HG03469 (cell line): ENCODE data around the gene CELA1.
"Not testable (repeated sequence)": the region's sequence is repeated elsewhere in the genome, so short reads cannot be mapped to it uniquely, and the experiment has no call there.

Experiments used
- ATAC-seq: cut with Tn5 transposase; IDR thresholded peaks from one replicate; pipeline ENCODE4 v1.9.1; 2021; ENCODE audit warnings: mild to moderate bottlenecking, moderate library complexity, moderate number of reproducible peaks; ENCODE audit not compliant: unreplicated experiment

CELA1 gene

DNA sequence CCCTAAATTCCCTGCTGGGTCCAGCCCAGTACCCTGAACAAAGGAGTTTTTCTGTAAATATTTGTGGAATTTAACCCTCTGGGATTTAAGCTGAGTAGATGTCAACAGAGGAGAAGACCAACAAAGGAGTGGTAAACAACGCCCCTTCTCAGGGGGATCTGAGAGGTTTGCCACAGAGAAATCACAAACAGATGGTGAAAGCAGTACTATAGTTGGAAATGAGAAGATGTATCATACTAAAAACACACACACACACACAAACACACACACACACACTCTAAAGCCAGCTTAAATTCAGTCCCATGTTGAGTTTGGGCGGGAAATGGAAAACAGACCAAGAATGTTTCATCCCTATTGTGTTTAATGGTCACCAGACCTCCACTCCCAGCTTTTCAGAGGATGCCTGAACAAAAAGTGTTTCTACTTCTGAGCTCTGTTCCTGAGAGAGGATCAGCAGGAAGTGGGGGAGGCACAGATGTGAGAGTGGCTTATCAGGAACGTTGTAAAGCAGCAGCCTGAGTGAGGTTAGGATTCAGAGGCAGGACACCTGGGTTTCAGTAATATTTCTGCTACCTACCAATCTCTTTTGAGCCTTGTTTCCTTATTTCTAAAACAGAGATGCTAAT is 25.7 kb downstream of the CELA1 start:
- ATAC-seq: no peak

DNA sequence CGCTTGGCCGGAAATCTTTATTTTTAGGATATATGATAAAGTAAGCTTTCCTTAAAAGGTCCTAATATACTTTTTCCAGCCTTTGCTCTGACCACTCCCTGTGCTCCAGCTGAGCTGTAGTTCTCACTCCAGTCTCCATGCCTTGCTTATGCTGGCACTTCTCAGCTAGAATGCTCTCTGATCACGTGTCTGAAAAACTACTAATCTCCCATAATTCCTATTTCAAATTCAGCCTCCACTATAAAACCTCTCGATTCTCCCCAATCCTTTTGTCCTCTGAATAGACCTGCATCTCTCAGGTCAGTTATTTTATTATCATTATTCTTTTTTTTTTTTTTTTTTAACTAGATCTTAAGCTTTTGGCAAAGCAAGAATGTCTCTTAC is 26.2 kb downstream of the CELA1 start:
- no peak for ATAC-seq

DNA sequence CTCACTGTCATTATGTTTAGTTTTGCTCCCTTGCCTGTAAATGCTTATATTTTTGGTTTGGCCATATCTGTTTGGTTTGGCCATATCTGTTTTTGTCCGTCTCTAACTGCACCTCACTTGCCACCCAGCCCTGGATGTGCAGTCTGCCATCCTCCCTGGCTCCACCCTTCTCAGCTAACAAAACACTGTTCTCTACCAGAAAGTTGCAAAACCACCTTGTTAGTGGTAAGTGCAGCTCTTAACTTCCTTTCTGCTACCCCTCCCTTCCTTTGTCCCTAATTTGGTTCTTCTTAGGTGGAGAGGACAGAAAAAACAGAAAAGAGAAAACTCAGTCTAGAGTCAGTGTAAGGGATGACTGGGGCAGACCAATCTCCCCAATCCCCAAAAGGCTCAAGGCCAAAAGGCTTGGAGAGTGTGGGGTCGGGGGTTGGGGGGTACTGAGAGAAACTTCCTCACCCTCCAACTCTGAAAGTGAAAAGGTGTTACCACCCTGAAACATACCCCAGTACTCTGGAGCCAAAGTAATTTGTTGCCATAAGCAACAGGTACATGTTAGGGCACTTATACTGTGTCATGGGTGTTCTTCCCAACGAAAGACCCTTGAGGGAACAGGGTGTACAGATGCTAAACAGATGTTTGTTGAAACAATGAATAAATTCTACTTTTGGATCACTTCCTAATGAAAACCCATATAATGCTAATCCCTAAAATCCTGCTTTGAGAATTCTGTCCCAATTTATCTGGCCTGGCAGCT is 27.5 kb downstream of the CELA1 start:
- ATAC-seq: no peak

DNA sequence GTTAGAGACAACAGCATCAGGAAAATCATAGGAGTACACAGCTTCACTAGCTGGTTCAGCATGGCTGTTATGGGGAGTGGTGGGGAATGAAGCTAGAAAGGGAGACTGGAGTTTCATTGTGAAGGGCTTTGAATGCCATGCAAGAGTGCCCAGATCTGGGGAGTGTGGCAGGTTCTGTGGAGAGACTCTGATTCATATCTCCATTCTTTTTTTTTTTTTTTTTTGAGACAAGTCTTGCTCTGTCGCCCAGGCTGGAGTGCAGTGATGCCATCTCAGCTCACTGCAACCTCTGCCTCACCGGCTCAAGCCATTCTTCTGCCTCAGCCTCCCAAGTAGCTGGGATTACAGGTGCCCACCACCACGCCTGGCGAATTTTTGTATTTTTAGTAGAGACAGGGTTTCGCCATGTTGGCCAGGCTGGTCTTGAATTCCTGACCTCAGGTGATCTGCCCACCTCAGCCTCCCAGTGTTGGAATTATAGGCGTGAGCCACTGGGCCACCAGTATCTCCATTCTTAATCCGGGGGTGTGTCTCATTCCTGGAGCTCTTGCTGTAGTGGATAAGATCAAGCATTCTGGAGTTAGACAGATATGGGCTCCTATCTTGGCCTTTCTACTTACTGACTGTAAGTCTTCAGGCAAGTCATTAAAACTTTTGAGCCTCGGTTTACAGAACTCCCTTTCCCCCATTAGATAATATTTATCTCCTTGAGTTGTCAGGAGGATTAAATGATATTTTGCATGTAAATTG is 28.2 kb downstream of the CELA1 start:
- ATAC-seq: not testable (repeated sequence)

DNA sequence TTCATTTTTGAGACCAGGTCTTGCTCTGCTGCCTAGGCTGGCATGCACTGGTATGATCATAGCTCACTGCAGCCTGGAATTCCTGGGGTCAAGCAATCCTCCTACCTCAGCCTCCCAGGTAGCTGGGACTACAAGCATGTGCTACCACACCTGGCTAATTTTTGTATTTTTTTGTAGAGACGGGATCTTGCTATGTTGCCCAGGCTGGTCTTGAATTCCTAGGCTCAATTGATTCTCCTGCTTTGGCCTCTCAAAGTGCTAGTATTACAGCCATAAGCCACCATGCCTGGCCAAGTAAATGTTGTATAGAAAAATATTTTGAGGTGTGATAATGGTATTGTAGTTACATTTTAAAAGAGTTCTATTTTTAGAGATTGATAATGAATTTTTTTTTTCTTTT is 35.1 kb downstream of the CELA1 start:
- ATAC-seq: no peak

DNA sequence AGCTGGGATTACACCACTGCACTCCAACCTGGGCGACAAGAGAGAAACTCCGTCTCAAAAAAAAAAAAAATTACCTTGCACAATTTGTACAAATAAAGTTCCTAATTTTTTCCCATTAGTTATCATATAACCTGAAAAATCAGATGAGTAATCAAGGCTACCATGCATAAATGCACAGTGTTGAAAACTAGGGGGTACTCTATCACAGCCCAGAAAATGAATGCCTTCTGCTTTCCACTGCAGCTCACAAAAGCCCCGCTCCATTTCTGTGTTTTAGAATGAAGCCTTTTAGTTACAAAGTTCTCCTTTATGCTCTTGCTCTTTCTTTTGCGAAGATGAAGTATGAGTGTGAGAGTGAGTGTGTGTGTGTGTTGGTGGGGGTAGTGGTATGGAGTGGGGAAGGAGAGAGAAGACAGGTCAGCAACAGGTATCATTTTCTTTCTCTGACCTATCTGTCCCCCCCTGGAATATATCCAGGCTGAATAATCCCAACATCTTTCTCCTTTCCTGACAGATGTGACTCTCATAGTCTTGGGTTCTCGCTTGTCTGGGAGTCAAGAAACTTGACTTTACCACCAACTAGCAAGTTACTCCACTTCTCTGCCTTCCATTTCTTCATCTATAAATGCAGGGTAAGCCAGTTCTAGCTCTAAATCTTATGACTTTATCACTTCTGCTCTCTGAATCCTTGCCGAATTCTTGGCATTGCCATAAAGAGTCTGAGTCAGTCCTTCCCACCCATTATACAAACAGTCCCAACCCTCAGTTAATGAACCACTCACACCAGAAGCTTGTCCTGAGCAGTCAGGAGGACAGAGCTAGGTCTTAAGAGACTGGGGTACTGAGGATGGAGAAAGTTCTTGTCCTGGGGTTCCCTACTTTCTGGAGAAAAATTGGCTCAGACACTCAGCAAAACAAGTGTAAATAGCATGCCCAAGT is 38.6 kb downstream of the CELA1 start:
- no peak for ATAC-seq

DNA sequence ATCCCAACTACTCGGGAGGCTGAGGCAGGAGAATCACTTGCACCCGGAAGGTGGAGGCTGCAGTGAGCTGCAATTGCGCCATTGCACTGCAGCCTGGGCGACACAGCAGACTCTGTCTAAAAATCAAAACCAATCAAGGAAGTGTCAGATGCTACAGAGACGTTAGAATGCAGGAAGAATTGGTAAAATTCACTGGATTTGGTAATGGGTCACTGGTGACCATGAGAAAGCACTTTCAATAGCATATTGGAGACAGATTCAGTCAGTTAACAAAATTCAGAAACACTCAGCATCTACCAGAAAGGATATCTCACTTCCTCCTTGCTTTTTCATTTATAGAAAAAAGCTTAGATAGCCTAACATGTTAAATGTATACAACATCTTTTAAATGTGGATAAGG is 40.0 kb downstream of the CELA1 start:
- ATAC-seq: no peak

DNA sequence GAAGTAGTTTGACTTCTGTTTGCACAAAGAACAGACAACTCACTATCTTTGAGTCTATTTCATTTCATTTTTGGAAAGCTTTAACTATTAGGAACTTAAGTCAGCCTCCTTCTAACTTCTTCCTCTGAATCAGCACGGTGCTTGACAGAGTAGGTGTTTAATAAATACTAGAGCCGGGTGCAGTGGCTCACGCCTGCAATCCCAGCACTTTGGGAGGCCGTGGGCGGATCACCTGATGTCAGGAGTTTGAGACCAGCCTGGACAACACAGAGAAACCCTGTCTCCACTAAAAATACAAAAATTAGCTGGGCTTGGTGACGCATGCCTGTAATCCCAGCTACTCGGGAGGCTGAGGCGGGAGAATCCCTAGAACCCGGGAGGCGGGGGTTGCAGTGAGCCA is 45.7 kb downstream of the CELA1 start:
- ATAC-seq: not testable (repeated sequence)

DNA sequence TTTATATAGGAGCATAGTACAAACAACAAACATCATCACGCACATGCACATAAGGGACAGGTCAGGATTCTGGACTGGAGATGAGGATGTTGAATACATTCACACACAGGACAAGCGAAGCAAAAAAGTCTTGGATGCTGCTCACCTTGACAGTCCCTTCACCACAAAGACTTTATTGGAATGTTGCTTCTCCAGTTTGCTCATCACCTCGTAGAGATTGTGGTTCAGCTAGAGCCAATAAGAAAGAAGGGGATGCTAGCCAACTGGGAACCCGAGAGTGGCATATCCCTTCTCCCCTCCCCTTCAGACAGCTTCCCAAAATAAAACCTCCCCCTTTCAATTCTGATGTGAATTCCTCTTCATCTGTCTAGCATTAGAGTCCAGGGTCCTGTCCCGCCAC is 50.8 kb downstream of the CELA1 start:
- no peak for ATAC-seq

DNA sequence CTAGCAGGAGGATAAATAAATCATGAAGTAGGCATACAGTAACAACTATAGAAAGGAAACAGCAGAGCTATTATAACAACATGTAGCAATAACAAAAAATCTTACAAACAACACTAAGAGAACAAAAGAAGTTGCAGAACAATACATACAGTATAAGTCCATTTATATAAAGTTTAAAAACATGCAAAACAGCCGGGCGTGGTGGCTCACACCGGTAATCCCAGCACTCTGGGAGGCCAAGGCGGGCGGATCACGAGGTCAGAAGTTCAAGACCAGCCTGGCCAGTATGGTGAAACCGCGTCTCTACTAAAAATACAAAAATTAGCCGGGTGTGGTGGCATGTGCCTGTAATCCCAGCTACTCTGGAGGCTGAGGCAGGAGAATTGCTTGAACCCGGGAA is 52.4 kb downstream of the CELA1 start:
- ATAC-seq: not testable (repeated sequence)

DNA sequence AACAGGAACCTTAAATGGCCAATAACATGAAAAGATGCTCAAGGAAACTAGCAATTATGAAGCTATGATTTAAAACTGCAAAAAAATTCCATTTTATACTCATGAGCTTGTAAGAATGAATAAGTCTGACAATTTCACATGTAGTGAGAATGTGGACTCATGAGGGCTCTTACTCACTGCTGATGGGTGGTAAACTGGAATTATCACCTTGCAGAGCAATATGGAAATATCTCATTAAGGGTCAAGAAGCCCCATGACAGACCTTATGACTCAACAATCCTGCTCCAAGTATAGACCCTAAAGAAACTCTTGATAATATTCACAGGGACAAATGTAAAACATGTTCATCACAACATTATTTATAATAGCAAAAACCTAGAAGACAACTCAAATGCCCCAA is 52.8 kb downstream of the CELA1 start:
- ATAC-seq: no peak

DNA sequence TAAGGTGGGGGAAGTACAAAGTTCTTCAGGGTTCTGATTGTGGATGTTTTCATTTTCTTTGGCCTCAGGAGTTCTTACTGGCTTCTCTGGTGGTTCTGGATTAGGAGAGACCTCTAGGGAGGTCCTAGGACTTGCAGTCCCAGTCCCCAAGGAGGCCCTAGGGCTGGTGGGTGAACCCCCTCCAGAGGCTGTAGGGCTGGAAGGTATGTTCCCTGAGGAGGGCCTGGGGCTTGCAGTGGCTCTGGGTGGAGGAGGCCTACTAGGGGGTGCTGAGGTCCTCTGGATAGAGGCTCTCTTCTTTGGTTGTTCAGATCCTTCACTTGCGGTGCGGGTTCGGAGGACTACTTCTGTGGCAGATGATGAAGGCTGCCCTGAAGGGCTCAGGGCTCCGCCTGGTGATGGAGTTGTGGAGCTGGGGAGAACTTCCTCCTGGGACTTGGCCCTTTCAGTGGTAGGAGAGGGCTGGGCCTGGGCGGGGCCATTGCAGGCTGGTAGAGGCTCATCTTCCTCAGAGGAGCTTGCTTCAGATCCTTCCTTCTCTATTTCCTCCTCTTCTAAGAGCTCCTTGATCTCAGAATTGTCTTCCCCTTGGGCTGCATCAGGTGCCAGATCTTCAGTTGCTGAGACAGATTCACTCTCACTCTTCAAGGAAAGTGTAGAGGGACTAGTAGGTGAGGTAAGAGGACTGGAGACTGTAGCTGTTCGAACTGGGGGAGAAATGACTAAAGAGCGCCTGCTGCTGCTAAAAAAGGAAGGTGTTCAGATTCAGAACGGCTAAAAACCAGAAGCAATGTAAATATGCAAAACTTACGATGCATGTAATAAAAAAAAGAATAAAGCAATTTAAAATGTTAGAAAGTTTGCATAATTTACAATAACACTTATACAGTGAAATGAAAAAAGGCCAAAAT is 54.6 kb downstream of the CELA1 start:
- ATAC-seq: not testable (repeated sequence)

DNA sequence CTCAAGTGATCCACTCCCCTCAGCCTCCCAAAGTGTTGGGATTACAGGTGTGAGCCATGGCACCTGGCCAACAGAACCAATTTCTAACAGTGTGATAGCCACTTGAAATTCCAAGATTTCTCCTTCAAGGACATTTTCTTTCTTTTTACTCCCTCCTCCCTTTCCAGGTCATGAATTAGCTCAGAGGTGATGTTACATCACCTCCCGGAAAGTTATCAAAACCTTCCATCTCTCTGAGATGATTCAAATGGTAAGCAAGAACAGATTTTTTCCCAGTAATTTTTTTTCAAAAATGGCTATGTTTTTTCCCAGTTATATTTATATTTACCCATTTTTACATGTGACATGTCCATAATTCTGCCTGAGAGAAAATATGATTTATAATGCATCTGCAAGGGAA is 60.6 kb downstream of the CELA1 start:
- no peak for ATAC-seq

DNA sequence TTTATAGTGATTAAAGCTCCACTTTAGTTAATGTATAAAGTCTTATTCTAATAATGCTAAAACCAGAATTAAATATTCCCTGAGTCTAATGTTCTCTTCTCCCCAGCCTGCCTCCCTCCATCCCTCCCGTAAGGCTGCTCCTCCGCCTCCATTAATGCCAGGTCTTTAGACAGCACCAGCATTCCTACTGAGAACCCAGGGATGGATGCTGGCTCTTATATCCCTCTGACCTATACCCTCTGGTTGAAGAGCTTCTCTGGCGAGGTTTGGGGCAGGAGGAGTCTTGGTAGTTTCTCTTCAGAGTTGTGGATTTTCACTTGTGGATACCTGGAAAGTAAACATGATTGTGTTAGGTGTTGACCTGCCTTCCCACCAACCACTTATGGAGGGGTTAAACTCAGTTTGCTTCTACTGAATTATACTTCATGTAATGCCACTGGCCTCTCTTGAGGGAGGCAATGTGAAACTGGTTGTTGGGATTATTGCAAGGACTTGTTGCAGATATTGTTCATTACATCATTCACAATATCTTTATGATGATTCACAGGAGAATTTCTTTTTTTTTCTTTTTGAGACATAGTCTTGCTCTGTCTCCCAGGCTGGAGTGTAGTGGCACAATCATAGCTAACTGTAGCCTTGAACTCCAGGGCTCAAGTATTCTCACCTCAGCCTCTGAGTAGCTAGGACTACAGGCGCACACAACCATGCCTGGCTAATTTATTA is 65.1 kb downstream of the CELA1 start:
- ATAC-seq: no peak
